ENCODE data around the gene ZNF664. TPM values are rescaled to one million over a fixed set of nuclear protein-coding genes. Genes with fewer than 3 reads are reported as not detected.

Gene ZNF664
- total RNA-seq, 2 experiments from 2014 or later = 45.6 to 59.8 TPM

DNA sequence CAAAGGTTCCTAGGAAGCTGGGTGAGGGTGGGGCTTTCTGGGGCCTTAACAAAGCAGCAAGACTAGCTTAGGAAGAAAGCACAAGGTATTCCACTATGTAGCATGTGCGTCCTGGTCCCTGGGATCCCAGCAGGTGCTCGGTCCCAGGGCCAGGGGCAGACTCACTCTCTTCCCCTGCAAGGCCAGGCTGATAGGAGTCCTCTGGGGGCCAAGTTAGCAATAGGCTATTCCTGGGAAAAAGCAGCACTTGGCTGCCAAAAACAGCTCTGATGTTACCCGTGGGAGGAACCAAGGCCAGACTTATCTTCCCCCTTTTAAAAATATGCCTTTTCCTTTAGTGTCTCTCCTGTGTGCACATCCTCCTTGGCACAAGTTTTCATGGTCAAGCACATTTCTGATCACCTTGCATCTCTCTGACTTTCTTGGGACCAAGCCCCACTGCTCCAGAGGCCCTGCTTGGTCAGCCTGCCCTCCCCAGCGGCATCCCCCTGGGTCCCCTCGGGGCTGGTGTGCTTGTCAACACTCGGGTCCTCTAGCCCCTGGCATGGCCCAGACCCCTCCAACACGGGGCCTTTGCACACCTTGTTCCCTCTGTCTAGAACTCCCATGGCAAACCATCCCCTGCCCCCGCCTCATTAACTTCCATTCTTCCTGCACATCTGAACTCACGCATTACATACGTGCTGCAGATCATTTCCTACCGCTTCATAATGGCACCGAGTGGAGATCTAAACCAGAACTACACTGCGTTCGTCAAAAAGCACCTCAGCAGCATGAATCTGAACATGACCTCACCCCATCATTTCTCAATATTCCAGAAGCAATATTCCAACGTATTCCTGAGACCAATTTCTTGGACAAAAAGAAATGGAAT lies 22.3 kb upstream of the ZNF664 start:
- POLR2A ChIA-PET = interaction anchor here (1.5 kb wide), 1 partner anchor 12 kb away, joined by 3 read pairs; no protein-coding TSS in a partner anchor
- no peak overlapping the region for H3K4me3 ChIP-seq (ENCODE audit: low read depth, low read length, poor library complexity, severe bottlenecking)
- H3K4me1 ChIP-seq (ENCODE audit: insufficient read depth, low read length, poor library complexity, severe bottlenecking) = no peaks in the 10 kb centered on the region
- H3K27ac ChIP-seq (ENCODE audit: low read depth, low read length, poor library complexity, severe bottlenecking) = no peak overlapping the region
- H3K9me2 ChIP-seq (ENCODE audit: insufficient read depth, low read length) = no peaks in the 10 kb centered on the region
- H3K9me3 ChIP-seq (ENCODE audit: low read length) = no peaks in the 10 kb centered on the region
- H3K79me2 ChIP-seq (ENCODE audit: insufficient read depth, low read depth, low read length) = no peaks in the 10 kb centered on the region
- TF ChIP-seq EZH2phosphoT487 (IDR thresholded peaks at IDR 0.05; ENCODE audit: borderline replicate concordance, low read depth, low read length) = no peak
- CTCF ChIA-PET (ENCODE audit: unreplicated experiment) = no interaction called here
- DNase-seq (ENCODE audit: low spot score) = no peak
- no TSS peak for BruUV-seq (replicated peaks)
- no peak overlapping the region for H2AFZ ChIP-seq (ENCODE audit: low read length)
- H4K20me1 ChIP-seq (ENCODE audit: insufficient read depth, low read length) = no peaks in the 10 kb centered on the region
- no peak overlapping the region for H3K4me2 ChIP-seq (ENCODE audit: low read length)
- no peaks in the 10 kb centered on the region for H3K36me3 ChIP-seq (ENCODE audit: insufficient read depth, low read length)
- intact Hi-C loops (cut with micrococcal nuclease; ENCODE audit: unreplicated experiment) = no loop called here

DNA sequence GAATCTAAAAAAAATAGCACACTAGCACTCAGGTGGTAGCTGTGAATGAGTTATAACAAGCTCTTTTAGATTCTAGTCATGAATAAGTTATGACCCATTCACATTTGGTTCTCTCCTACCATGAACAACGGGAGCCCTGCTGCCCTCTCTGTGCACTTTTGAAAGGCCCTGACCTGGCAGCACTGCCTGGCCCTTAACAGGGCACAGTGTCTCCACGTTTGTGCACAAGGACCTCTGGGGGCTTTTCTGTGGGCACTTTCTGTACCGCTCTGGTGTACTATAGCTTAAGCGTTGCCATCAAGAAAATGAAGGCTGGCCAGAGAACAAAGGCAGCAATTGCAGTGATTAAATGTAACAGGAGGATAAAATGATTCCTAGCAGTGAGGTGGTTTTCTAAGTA lies 21.5 kb upstream of the ZNF664 start:
- Histone ChIP-seq H3K4me3 (ENCODE audit: low read depth, low read length, poor library complexity, severe bottlenecking) (no peak overlapping the region), H3K27ac (ENCODE audit: low read depth, low read length, poor library complexity, severe bottlenecking) (no peak overlapping the region), H2AFZ (ENCODE audit: low read length) (no peak overlapping the region), H3K79me2 (ENCODE audit: insufficient read depth, low read depth, low read length) (no peaks in the 10 kb centered on the region), H3K9me2 (ENCODE audit: insufficient read depth, low read length) (no peaks in the 10 kb centered on the region), H4K20me1 (ENCODE audit: insufficient read depth, low read length) (no peaks in the 10 kb centered on the region), H3K4me1 (ENCODE audit: insufficient read depth, low read length, poor library complexity, severe bottlenecking) (no peaks in the 10 kb centered on the region), H3K36me3 (ENCODE audit: insufficient read depth, low read length) (no peaks in the 10 kb centered on the region), H3K4me2 (ENCODE audit: low read length) (no peak overlapping the region), H3K9me3 (ENCODE audit: low read length) (no peaks in the 10 kb centered on the region)
- BruUV-seq (replicated peaks) = no TSS peak
- DNase-seq (ENCODE audit: low spot score) = no peak
- POLR2A ChIA-PET = interaction anchor here (1.5 kb wide), 1 partner anchor 12 kb away, joined by 3 read pairs; no protein-coding TSS in a partner anchor
- TF ChIP-seq, protein P1, sequence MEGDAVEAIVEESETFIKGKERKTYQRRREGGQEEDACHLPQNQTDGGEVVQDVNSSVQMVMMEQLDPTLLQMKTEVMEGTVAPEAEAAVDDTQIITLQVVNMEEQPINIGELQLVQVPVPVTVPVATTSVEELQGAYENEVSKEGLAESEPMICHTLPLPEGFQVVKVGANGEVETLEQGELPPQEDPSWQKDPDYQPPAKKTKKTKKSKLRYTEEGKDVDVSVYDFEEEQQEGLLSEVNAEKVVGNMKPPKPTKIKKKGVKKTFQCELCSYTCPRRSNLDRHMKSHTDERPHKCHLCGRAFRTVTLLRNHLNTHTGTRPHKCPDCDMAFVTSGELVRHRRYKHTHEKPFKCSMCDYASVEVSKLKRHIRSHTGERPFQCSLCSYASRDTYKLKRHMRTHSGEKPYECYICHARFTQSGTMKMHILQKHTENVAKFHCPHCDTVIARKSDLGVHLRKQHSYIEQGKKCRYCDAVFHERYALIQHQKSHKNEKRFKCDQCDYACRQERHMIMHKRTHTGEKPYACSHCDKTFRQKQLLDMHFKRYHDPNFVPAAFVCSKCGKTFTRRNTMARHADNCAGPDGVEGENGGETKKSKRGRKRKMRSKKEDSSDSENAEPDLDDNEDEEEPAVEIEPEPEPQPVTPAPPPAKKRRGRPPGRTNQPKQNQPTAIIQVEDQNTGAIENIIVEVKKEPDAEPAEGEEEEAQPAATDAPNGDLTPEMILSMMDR (conservative IDR thresholded peaks at IDR 0.05; ENCODE audit: low read length) = no peak
- no peak for TF ChIP-seq EZH2phosphoT487 (IDR thresholded peaks at IDR 0.05; ENCODE audit: borderline replicate concordance, low read depth, low read length)
- intact Hi-C loops (cut with micrococcal nuclease; ENCODE audit: unreplicated experiment) = no loop called here
- CTCF ChIA-PET (ENCODE audit: unreplicated experiment) = no interaction called here

DNA sequence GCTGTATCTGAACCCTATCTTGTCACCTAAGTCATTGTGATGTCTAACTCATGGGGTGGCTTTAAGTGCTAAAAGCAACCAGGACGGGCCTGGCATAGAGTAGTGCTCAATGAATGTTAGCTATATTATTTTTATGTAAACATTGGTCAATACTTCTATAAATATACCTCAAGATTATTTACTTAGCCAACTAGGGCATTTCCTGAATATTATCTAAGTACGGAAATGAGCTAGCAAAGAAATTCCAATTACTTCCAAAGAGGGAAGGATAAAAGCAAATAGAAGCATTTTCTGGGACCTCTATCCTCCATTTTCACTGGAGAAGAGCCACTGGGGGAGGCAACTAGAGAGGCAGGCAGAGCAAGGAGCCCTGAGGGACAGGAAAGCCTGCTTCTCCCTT lies 21.0 kb upstream of the ZNF664 start:
- Histone ChIP-seq H3K27ac (ENCODE audit: low read depth, low read length, poor library complexity, severe bottlenecking) (no peak overlapping the region), H3K79me2 (ENCODE audit: insufficient read depth, low read depth, low read length) (no peaks in the 10 kb centered on the region), H3K9me3 (ENCODE audit: low read length) (no peaks in the 10 kb centered on the region), H3K9me2 (ENCODE audit: insufficient read depth, low read length) (no peaks in the 10 kb centered on the region), H3K4me3 (ENCODE audit: low read depth, low read length, poor library complexity, severe bottlenecking) (no peak overlapping the region), H4K20me1 (ENCODE audit: insufficient read depth, low read length) (no peaks in the 10 kb centered on the region), H3K4me2 (ENCODE audit: low read length) (no peak overlapping the region), H2AFZ (ENCODE audit: low read length) (no peak overlapping the region), H3K36me3 (ENCODE audit: insufficient read depth, low read length) (no peaks in the 10 kb centered on the region), H3K4me1 (ENCODE audit: insufficient read depth, low read length, poor library complexity, severe bottlenecking) (no peaks in the 10 kb centered on the region)
- no TSS peak for BruUV-seq (replicated peaks)
- ChIA-PET POLR2A (interaction anchor here (0.5 kb wide), 2 partner anchors 41 to 100 kb away, joined by 3 read pairs; no protein-coding TSS in a partner anchor), CTCF (ENCODE audit: unreplicated experiment) (no interaction called here)
- TF ChIP-seq, protein P1 (conservative IDR thresholded peaks at IDR 0.05; ENCODE audit: low read length) = no peak
- TF ChIP-seq EZH2phosphoT487 (IDR thresholded peaks at IDR 0.05; ENCODE audit: borderline replicate concordance, low read depth, low read length) = no peak
- intact Hi-C loops (cut with micrococcal nuclease; ENCODE audit: unreplicated experiment) = no loop called here
- DNase-seq (ENCODE audit: low spot score) = no peak
